ENCODE measurements around the gene ZSCAN10.

GRCh38 chr16:3115561-3115960 lies 16.5 kb upstream of the ZSCAN10 start:
- TF ChIP-seq POLR2A (IDR thresholded peaks at IDR 0.05) (no peak), POLR2AphosphoS5 (IDR thresholded peaks at IDR 0.05) (no peak)
